HEK293 (cell line): ENCODE results near the gene OR52N4.

ENCODE experiments used
- CTCF ChIA-PET: fragments of 350-600 bp; formaldehyde crosslinking; extraction: SDS; loops from one replicate; lab custom pipeline; 2021; ENCODE audit warnings: antibody characterized with exemption; lab: Yijun Ruan, JAX
- POLR2A ChIA-PET: fragments of 300-600 bp; formaldehyde crosslinking; extraction: SDS; loops from one replicate; lab custom pipeline; 2020; ENCODE audit warnings: antibody characterized with exemption, inconsistent platforms; lab: Yijun Ruan, JAX
- H3K27ac ChIP-seq: fragments of 200-500 bp; sonication (Bioruptor generic); 2 replicates; pipeline ENCODE4 v1.5.1; 2014; ENCODE audit warnings: low read depth, low read length, control low read depth, inconsistent platforms; ENCODE audit errors: extremely low read depth
- H3K36me3 ChIP-seq, 2 experiments: fragments of 200-500 bp in 1 of 2; sonication (Bioruptor generic) in 1 of 2; 1 replicate in 1 of 2; 2 replicates in 1 of 2; pipeline ENCODE4 v1.5.1; 2014 to 2017; ENCODE audit warnings: inconsistent platforms in 2 of 2, low read length in 2 of 2; ENCODE audit not compliant: control insufficient read depth in 2 of 2, insufficient read depth in 1 of 2
- H3K4me1 ChIP-seq: fragments of 200-500 bp; sonication (Bioruptor generic); 2 replicates; pipeline ENCODE4 v1.5.1; 2014; ENCODE audit warnings: mild to moderate bottlenecking, low read length, inconsistent platforms; ENCODE audit not compliant: control insufficient read depth, insufficient read depth
- H3K4me3 ChIP-seq: 2 replicates; pipeline ENCODE4 v1.5.1; 2011; ENCODE audit warnings: low read depth, mild to moderate bottlenecking, control low read depth, low read length, moderate library complexity
- H3K9me3 ChIP-seq: fragments of 200-500 bp; sonication (Bioruptor generic); 2 replicates; pipeline ENCODE4 v1.5.1; 2014; ENCODE audit warnings: low read depth, low read length, inconsistent platforms; ENCODE audit not compliant: control insufficient read depth, insufficient read depth
- BCL11A ChIP-seq: fragments of 450-650 bp; formaldehyde crosslinking; IDR thresholded peaks from 2 replicates; pipeline ENCODE4 v1.5.1; 2016; ENCODE audit warnings: low read depth, missing biosample characterization, missing genetic modification characterization
- FEZF1 ChIP-seq: fragments of 450-650 bp; formaldehyde crosslinking; IDR thresholded peaks from 2 replicates; pipeline ENCODE4 v1.5.1; 2016; ENCODE audit warnings: missing biosample characterization, missing genetic modification characterization
- KLF16 ChIP-seq: fragments of 450-650 bp; formaldehyde crosslinking; IDR thresholded peaks from 2 replicates; pipeline ENCODE4 v1.5.1; 2017; ENCODE audit warnings: missing biosample characterization, missing genetic modification characterization
- KLF8 ChIP-seq: fragments of 450-650 bp; formaldehyde crosslinking; IDR thresholded peaks from 2 replicates; pipeline ENCODE4 v1.5.1; 2016; ENCODE audit warnings: missing biosample characterization, missing genetic modification characterization
- MYNN ChIP-seq: fragments of 450-650 bp; formaldehyde crosslinking; IDR thresholded peaks from 2 replicates; pipeline ENCODE4 v1.5.1; 2016; ENCODE audit warnings: missing biosample characterization, missing genetic modification characterization, borderline replicate concordance
- ZBTB1 ChIP-seq: fragments of 450-650 bp; formaldehyde crosslinking; IDR thresholded peaks from 2 replicates; pipeline ENCODE4 v1.5.1; 2016; ENCODE audit warnings: missing biosample characterization, missing genetic modification characterization
- ZBTB48 ChIP-seq: fragments of 450-650 bp; formaldehyde crosslinking; IDR thresholded peaks from 2 replicates; pipeline ENCODE4 v1.5.1; 2016; ENCODE audit warnings: missing biosample characterization, missing genetic modification characterization
- ZNF10 ChIP-seq: fragments of 450-650 bp; formaldehyde crosslinking; IDR thresholded peaks from 2 replicates; pipeline ENCODE4 v1.5.1; 2017; ENCODE audit warnings: missing biosample characterization, missing genetic modification characterization
- ZNF138 ChIP-seq: fragments of 450-650 bp; formaldehyde crosslinking; IDR thresholded peaks from 2 replicates; pipeline ENCODE4 v1.5.1; 2016; ENCODE audit warnings: missing biosample characterization, missing genetic modification characterization, borderline replicate concordance
- ZNF175 ChIP-seq: fragments of 450-650 bp; formaldehyde crosslinking; IDR thresholded peaks from 2 replicates; pipeline ENCODE4 v1.5.1; 2016; ENCODE audit warnings: missing biosample characterization, missing genetic modification characterization
- ZNF239 ChIP-seq: fragments of 450-650 bp; formaldehyde crosslinking; IDR thresholded peaks from 2 replicates; pipeline ENCODE4 v1.5.1; 2016; ENCODE audit warnings: missing biosample characterization, missing genetic modification characterization
- ZNF24 ChIP-seq: fragments of 450-650 bp; formaldehyde crosslinking; IDR thresholded peaks from 2 replicates; pipeline ENCODE4 v1.5.1; 2016; ENCODE audit warnings: missing biosample characterization, missing genetic modification characterization
- ZNF391 ChIP-seq: fragments of 450-650 bp; formaldehyde crosslinking; IDR thresholded peaks from 2 replicates; pipeline ENCODE4 v1.5.1; 2016; ENCODE audit warnings: low read depth, missing biosample characterization, missing genetic modification characterization, borderline replicate concordance
- ZNF394 ChIP-seq: fragments of 450-650 bp; formaldehyde crosslinking; IDR thresholded peaks from 2 replicates; pipeline ENCODE4 v1.5.1; 2016; ENCODE audit warnings: missing biosample characterization, missing genetic modification characterization, mild to moderate bottlenecking, moderate library complexity, borderline replicate concordance
- ZNF416 ChIP-seq: fragments of 450-650 bp; formaldehyde crosslinking; IDR thresholded peaks from 2 replicates; pipeline ENCODE4 v1.5.1; 2016; ENCODE audit warnings: missing biosample characterization, missing genetic modification characterization
- ZNF48 ChIP-seq: fragments of 450-650 bp; formaldehyde crosslinking; IDR thresholded peaks from 2 replicates; pipeline ENCODE4 v1.5.1; 2016; ENCODE audit warnings: missing biosample characterization, missing genetic modification characterization
- ZNF501 ChIP-seq: fragments of 450-650 bp; formaldehyde crosslinking; IDR thresholded peaks from 2 replicates; pipeline ENCODE4 v1.5.1; 2016; ENCODE audit warnings: missing biosample characterization, missing genetic modification characterization
- ZNF529 ChIP-seq: fragments of 450-650 bp; formaldehyde crosslinking; IDR thresholded peaks from 2 replicates; pipeline ENCODE4 v1.5.1; 2017; ENCODE audit warnings: missing genetic modification characterization, missing biosample characterization; ENCODE audit not compliant: insufficient replicate concordance
- ZNF558 ChIP-seq: fragments of 450-650 bp; formaldehyde crosslinking; IDR thresholded peaks from 2 replicates; pipeline ENCODE4 v1.5.1; 2016; ENCODE audit warnings: missing biosample characterization, missing genetic modification characterization
- ZNF610 ChIP-seq: fragments of 450-650 bp; formaldehyde crosslinking; IDR thresholded peaks from 2 replicates; pipeline ENCODE4 v1.5.1; 2016; ENCODE audit warnings: missing biosample characterization, missing genetic modification characterization, borderline replicate concordance
- ZNF623 ChIP-seq: fragments of 450-650 bp; formaldehyde crosslinking; IDR thresholded peaks from 2 replicates; pipeline ENCODE4 v1.5.1; 2016; ENCODE audit warnings: missing biosample characterization, missing genetic modification characterization
- ZNF629 ChIP-seq: fragments of 450-650 bp; formaldehyde crosslinking; IDR thresholded peaks from 2 replicates; pipeline ENCODE4 v1.5.1; 2017; ENCODE audit warnings: missing biosample characterization, missing genetic modification characterization
- ZNF654 ChIP-seq: fragments of 450-650 bp; formaldehyde crosslinking; IDR thresholded peaks from 2 replicates; pipeline ENCODE4 v1.5.1; 2016; ENCODE audit warnings: low read depth, missing biosample characterization, missing genetic modification characterization
- ZNF658 ChIP-seq: fragments of 450-650 bp; formaldehyde crosslinking; IDR thresholded peaks from 2 replicates; pipeline ENCODE4; 2016; ENCODE audit warnings: missing biosample characterization, missing genetic modification characterization
- ZNF660 ChIP-seq: fragments of 450-650 bp; IDR thresholded peaks from 2 replicates; pipeline ENCODE4 v1.5.1; 2018; ENCODE audit warnings: missing biosample characterization, mild to moderate bottlenecking, missing genetic modification characterization
- ZNF768 ChIP-seq: fragments of 450-650 bp; formaldehyde crosslinking; IDR thresholded peaks from 2 replicates; pipeline ENCODE4 v1.5.1; 2018; ENCODE audit warnings: missing biosample characterization, mild to moderate bottlenecking, missing genetic modification characterization
- TF ChIP-seq, protein P1 (sequence below): fragments of 450-650 bp; formaldehyde crosslinking; IDR thresholded peaks from 2 replicates; pipeline ENCODE4 v1.5.1; 2016; ENCODE audit warnings: missing biosample characterization, missing genetic modification characterization
- TF ChIP-seq, protein P2 (sequence below): fragments of 450-650 bp; formaldehyde crosslinking; IDR thresholded peaks from 2 replicates; pipeline ENCODE4 v1.5.1; 2016; ENCODE audit warnings: missing biosample characterization, missing genetic modification characterization
- TF ChIP-seq, protein P3 (sequence below): fragments of 450-650 bp; formaldehyde crosslinking; IDR thresholded peaks from 2 replicates; pipeline ENCODE4 v1.5.1; 2016; ENCODE audit warnings: missing biosample characterization, missing genetic modification characterization
- TF ChIP-seq, protein P4 (sequence below): IDR thresholded peaks from 2 replicates; pipeline ENCODE4 v1.6.1; 2011; ENCODE audit warnings: mild to moderate bottlenecking, low read depth, low read length, borderline replicate concordance

Gene OR52N4

DNA sequence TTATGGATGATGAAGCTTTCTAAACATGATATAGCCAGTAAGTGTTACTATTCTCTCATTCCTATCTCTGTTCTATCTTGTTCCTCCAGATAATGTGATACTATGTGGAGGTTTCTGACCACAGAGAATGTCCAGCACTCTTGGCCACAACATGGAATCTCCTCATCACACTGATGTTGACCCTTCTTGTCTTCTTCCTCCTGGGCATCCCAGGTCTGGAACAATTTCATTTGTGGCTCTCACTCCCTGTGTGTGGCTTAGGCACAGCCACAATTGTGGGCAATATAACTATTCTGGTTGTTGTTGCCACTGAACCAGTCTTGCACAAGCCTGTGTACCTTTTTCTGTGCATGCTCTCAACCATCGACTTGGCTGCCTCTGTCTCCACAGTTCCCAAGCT, 27.7 kb upstream of the OR52N4 start:
- H3K9me3 ChIP-seq = no peaks in the 10 kb centered on the region
- H3K4me3 ChIP-seq = no peak overlapping the region
- TF ChIP-seq ZNF394 (tag by site-specific recombination) = no peak
- no peak for TF ChIP-seq ZNF24
- no peak for TF ChIP-seq ZNF501 (tag by site-specific recombination)
- no peak for TF ChIP-seq ZNF660 (tag by site-specific recombination)
- H3K4me1 ChIP-seq = no peaks in the 10 kb centered on the region
- no peak overlapping the region for H3K27ac ChIP-seq
- ChIA-PET CTCF (no interaction called here), POLR2A (no interaction called here)
- H3K36me3 ChIP-seq = no peaks in the 10 kb centered on the region

DNA sequence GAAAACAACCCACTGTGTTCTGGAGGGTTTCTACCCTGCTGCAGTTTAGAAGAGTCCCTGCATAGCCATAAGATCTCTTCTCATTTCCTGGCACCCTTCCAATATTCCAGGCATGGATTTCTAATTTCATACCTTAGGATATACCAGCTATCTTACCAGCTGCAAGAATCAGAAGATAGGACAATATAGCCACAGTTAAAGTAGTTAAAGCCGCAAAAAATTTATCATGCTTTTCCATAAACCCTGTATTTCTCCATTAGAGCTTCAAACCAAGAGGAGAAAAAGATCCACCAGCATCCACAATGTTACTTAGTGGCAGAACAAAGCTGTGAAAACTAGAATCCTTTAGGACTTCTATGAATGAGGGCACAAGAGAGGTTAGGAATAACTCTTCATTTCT, 26.4 kb upstream of the OR52N4 start:
- ChIA-PET CTCF (interaction anchor here (0.6 to 0.7 kb wide), 2 partner anchors 19 to 250 kb away, joined by 4 read pairs; no protein-coding TSS in a partner anchor), POLR2A (no interaction called here)
- Histone ChIP-seq H3K9me3 (no peaks in the 10 kb centered on the region), H3K4me3 (no peak overlapping the region), H3K27ac (no peak overlapping the region), H3K36me3 (no peaks in the 10 kb centered on the region), H3K4me1 (no peaks in the 10 kb centered on the region)
- TF ChIP-seq FEZF1 (tag by site-specific recombination) (no peak), ZNF416 (tag by site-specific recombination) (no peak), ZNF629 (tag by site-specific recombination) (no peak), ZNF175 (tag by site-specific recombination) (no peak), ZBTB1 (tag by site-specific recombination) (no peak), KLF8 (tag by site-specific recombination) (no peak), ZNF529 (tag by site-specific recombination) (no peak), ZNF391 (tag by site-specific recombination) (no peak), ZNF768 (tag by site-specific recombination) (no peak), ZNF658 (tag by site-specific recombination) (no peak), ZNF623 (tag by site-specific recombination) (no peak), BCL11A (tag by site-specific recombination) (no peak)
- TF ChIP-seq, protein P1, sequence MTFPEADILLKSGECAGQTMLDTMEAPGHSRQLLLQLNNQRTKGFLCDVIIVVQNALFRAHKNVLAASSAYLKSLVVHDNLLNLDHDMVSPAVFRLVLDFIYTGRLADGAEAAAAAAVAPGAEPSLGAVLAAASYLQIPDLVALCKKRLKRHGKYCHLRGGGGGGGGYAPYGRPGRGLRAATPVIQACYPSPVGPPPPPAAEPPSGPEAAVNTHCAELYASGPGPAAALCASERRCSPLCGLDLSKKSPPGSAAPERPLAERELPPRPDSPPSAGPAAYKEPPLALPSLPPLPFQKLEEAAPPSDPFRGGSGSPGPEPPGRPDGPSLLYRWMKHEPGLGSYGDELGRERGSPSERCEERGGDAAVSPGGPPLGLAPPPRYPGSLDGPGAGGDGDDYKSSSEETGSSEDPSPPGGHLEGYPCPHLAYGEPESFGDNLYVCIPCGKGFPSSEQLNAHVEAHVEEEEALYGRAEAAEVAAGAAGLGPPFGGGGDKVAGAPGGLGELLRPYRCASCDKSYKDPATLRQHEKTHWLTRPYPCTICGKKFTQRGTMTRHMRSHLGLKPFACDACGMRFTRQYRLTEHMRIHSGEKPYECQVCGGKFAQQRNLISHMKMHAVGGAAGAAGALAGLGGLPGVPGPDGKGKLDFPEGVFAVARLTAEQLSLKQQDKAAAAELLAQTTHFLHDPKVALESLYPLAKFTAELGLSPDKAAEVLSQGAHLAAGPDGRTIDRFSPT = no peak

DNA sequence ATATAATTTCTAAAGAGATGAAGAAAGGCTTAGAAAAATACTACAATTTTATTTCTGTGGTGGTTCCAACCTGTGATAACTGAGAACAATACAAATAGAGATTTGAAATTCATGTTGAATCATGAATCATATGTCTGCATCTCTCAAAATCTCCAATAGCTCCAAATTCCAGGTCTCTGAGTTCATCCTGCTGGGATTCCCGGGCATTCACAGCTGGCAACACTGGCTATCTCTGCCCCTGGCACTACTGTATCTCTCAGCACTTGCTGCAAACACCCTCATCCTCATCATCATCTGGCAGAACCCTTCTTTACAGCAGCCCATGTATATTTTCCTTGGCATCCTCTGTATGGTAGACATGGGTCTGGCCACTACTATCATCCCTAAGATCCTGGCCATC, 17.6 kb upstream of the OR52N4 start, which contains the start of gene OR56B1:
Gene OR56B1 (plus strand): TSS at position 53 of the 400 bp plus-strand sequence. CDS start 69 bp downstream, at position 122.
- Histone ChIP-seq H3K36me3 (no peaks in the 10 kb centered on the region), H3K27ac (no peak within 1 kb of the TSS), H3K9me3 (no peaks in the 10 kb centered on the region), H3K4me3 (no peak within 1 kb of the TSS), H3K4me1 (no peaks in the 10 kb centered on the region)
- POLR2A ChIA-PET = no interaction called here
- CTCF ChIA-PET = no interaction called here
- no peak for TF ChIP-seq ZNF48
- no peak for TF ChIP-seq ZNF239
- no peak for TF ChIP-seq KLF16 (tag by site-specific recombination)
- no peak for TF ChIP-seq ZNF138 (tag by site-specific recombination)
- no peak for TF ChIP-seq ZNF558 (tag by site-specific recombination)
- TF ChIP-seq ZNF10 (tag by site-specific recombination) = no peak
- TF ChIP-seq ZNF610 (tag by site-specific recombination) = no peak
- no peak for TF ChIP-seq MYNN (tag by site-specific recombination)
- TF ChIP-seq, protein P2, sequence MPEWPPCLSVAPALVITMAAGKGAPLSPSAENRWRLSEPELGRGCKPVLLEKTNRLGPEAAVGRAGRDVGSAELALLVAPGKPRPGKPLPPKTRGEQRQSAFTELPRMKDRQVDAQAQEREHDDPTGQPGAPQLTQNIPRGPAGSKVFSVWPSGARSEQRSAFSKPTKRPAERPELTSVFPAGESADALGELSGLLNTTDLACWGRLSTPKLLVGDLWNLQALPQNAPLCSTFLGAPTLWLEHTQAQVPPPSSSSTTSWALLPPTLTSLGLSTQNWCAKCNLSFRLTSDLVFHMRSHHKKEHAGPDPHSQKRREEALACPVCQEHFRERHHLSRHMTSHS = no peak
- no peak for TF ChIP-seq ZBTB48 (tag by site-specific recombination)
- TF ChIP-seq, protein P3, sequence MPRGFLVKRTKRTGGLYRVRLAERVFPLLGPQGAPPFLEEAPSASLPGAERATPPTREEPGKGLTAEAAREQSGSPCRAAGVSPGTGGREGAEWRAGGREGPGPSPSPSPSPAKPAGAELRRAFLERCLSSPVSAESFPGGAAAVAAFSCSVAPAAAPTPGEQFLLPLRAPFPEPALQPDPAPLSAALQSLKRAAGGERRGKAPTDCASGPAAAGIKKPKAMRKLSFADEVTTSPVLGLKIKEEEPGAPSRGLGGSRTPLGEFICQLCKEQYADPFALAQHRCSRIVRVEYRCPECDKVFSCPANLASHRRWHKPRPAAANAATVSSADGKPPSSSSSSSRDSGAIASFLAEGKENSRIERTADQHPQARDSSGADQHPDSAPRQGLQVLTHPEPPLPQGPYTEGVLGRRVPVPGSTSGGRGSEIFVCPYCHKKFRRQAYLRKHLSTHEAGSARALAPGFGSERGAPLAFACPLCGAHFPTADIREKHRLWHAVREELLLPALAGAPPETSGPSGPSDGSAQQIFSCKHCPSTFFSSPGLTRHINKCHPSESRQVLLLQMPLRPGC (tag by site-specific recombination) = no peak
- TF ChIP-seq ZNF654 (tag by site-specific recombination) = no peak
- TF ChIP-seq, protein P4, sequence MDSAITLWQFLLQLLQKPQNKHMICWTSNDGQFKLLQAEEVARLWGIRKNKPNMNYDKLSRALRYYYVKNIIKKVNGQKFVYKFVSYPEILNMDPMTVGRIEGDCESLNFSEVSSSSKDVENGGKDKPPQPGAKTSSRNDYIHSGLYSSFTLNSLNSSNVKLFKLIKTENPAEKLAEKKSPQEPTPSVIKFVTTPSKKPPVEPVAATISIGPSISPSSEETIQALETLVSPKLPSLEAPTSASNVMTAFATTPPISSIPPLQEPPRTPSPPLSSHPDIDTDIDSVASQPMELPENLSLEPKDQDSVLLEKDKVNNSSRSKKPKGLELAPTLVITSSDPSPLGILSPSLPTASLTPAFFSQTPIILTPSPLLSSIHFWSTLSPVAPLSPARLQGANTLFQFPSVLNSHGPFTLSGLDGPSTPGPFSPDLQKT = no peak
- TF ChIP-seq ZNF529 (tag by site-specific recombination) = no peak
